GM19455 (cell line): ENCODE measurements around the gene GASK1B.
A peak's percentile ranks its signal among the peaks of the same experiment; 100 is the strongest.

Source experiments
- ATAC-seq: cut with Tn5 transposase; IDR thresholded peaks from one replicate; pipeline ENCODE4 v1.9.1; 2021; ENCODE audit not compliant: unreplicated experiment

The GASK1B gene

DNA sequence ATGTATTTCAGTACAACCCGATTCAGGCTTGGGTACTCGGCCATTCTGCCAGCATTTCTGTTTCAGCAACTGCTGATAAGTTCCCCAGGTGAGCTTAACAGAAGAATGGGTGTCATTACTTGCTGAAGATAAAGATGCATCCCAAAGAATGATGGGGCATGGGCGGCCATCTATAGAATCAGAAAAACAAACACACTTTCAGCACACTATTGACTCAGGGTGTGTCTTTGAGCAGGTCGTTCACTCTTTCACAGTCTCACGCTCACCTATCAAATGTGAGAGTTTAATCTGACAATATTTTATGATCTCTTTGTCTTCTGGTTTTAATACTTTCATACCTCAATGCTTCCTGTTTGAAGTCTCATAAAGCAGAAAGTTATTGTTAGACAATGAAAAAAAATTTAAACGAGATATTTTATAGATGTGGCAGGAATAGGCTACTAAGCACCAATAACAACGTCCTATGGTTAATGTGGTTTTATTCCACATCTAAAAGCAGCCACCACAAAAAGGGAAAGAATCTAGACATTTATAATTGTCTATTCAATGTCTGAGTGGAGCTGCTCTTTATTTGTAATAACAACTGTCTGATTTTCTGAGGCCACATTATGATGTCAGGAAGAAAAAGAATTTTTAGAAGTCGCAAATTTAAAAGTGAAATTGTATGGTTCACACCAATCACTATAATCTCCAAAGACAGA is 17.0 kb downstream of the GASK1B start:
- ATAC-seq = no peak

- no peak for ATAC-seq
Measured at GRCh38 chr4:158147151-158147550, 25.7 kb downstream of the GASK1B start.

GRCh38 chr4:158146736-158147135 is 26.1 kb downstream of the GASK1B start:
- ATAC-seq = no peak

DNA sequence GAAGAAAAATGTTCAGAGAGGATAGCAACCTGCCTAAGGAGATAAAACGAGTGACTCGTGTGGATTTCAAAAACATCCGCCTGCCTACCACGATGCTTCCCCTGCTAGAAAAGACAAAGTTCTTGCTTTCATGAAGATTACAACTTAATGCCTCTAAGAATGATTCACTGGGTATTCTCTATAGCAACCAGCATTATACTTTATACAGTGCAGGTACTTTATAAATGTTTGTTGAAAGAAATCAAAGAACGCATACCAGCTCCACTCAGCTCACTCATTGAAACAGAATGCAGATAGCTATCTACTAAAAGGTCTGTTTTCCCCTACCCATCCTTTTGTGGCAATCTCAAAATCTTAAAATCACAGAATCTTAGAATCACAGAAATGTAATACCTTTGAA is 33.7 kb downstream of the GASK1B start:
- no peak for ATAC-seq

GRCh38 chr4:158134222-158134621 is 38.6 kb downstream of the GASK1B start:
- no peak for ATAC-seq

- no peak for ATAC-seq
Measured at GRCh38 chr4:158133551-158133950, 39.3 kb downstream of the GASK1B start.

- ATAC-seq = no peak
Measured at GRCh38 chr4:158131027-158131426, 41.8 kb downstream of the GASK1B start.

- no peak for ATAC-seq
Measured at GRCh38 chr4:158130204-158130603, 42.6 kb downstream of the GASK1B start.

- peak; percentile 79 for ATAC-seq
Measured at GRCh38 chr4:158129694-158130093, 43.1 kb downstream of the GASK1B start.

DNA sequence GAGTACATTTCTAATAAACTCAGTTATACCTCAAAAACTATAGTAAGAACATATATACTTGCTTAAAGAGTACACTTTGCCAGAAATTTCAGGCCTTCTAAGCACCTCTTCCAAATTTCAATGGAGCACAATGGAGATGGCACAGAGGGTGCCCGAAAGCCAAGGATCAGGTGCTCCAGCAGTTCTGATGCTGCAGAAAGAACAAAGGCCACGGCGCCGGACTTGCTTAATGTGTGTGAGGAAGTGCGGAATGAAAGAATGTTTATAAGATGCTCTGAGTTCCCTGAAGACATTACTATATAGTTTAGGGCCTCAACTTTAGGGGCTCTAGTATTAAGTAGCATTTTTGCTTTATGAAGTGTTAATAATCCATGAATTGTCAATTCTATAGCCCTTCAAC is 44.3 kb downstream of the GASK1B start:
- no peak for ATAC-seq

GRCh38 chr4:158125310-158125709 is 47.5 kb downstream of the GASK1B start:
- ATAC-seq = no peak
